ENCODE measurements around the gene OPRL1.

Gene OPRL1

GRCh38 chr20:64056889-64057627 lies 22.8 kb upstream of the OPRL1 start:
- DNase-seq, result no peak

GRCh38 chr20:64057628-64058498 lies 22.0 kb upstream of the OPRL1 start:
- DNase-seq, result peak; percentile 64 to 86 (median 69)

- peak in 1 of 3 donors; percentile 52 for DNase-seq
Observed at GRCh38 chr20:64058536-64058935, 21.3 kb upstream of the OPRL1 start.

GRCh38 chr20:64062276-64062595 lies 17.6 kb upstream of the OPRL1 start:
- DNase-seq, result no peak

- DNase-seq, result peak; percentile 94 to 98 (median 97)
Observed at GRCh38 chr20:64062596-64063388, 17.1 kb upstream of the OPRL1 start, which contains the start of gene TCEA2. TSS of gene TCEA2 (plus strand) at chr20:64063198. CDS start at chr20:64063313, 115 bp downstream.

- DNase-seq, result peak; percentile 72 to 84 (median 77)
Observed at GRCh38 chr20:64063389-64064144, 16.3 kb upstream of the OPRL1 start.

GRCh38 chr20:64064145-64064698 lies 15.7 kb upstream of the OPRL1 start:
- peak in 1 of 3 donors; percentile 38 for DNase-seq

GRCh38 chr20:64065062-64065973 lies 14.6 kb upstream of the OPRL1 start:
- no peak for DNase-seq

- peak in 1 of 3 donors; percentile 57 for DNase-seq
Observed at GRCh38 chr20:64065974-64066343, 13.9 kb upstream of the OPRL1 start.

- peak in 1 of 3 donors; percentile 25 for DNase-seq
Observed at GRCh38 chr20:64067005-64067632, 12.8 kb upstream of the OPRL1 start.

- no peak for DNase-seq
Observed at GRCh38 chr20:64067733-64068307, 12.1 kb upstream of the OPRL1 start.

GRCh38 chr20:64068386-64069208 lies 11.3 kb upstream of the OPRL1 start:
- no peak for DNase-seq

- DNase-seq, result no peak
Observed at GRCh38 chr20:64069209-64069613, 10.7 kb upstream of the OPRL1 start.

- peak in 2 of 3 donors; percentile 48 to 59 for DNase-seq
Observed at GRCh38 chr20:64069614-64070243, 10.2 kb upstream of the OPRL1 start.

- no peak for DNase-seq
Observed at GRCh38 chr20:64070244-64070993, 9.5 kb upstream of the OPRL1 start.

- DNase-seq, result no peak
Observed at GRCh38 chr20:64071341-64072332, 8.2 kb upstream of the OPRL1 start.

Data from suppressor macrophage treated with lipopolysaccharide for 1 hour (primary cell).